Bronchial epithelial cell (primary cell): ENCODE results near the gene SOD3. TPM values are rescaled to one million over a fixed set of nuclear protein-coding genes. Genes with fewer than 3 reads are reported as not detected.

ENCODE experiments used
- DNase-seq: peaks from one replicate; pipeline ENCODE4 v3.0.0-alpha.2; 2010; ENCODE audit warnings: low read depth
- FAIRE-seq: peaks from 2 replicates; lab custom pipeline; 2011; peaks lifted over from hg19 to GRCh38; lab: Jason Lieb, UNC
- H3K27me3 ChIP-seq: 2 replicates; pipeline ENCODE4 v1.5.1; 2011; ENCODE audit warnings: low read length; ENCODE audit not compliant: control insufficient read depth, insufficient read depth
- H3K36me3 ChIP-seq: 2 replicates; pipeline ENCODE4 v1.5.1; 2011; ENCODE audit warnings: low read length; ENCODE audit not compliant: control insufficient read depth, insufficient read depth
- H3K4me3 ChIP-seq: 2 replicates; pipeline ENCODE4 v1.5.1; 2011; ENCODE audit warnings: mild to moderate bottlenecking, low read depth, low read length, control low read depth
- CTCF ChIP-seq: IDR thresholded peaks from 2 replicates; pipeline ENCODE4 v1.5.1; 2011; ENCODE audit warnings: mild to moderate bottlenecking, moderate library complexity, low read length, control low read depth, inconsistent platforms; ENCODE audit not compliant: insufficient read depth, severe bottlenecking
- total RNA-seq: library from RNA; depleted of rRNA; stranded (reverse); fragments of >200 nt; gene quantifications from 2 replicates; pipeline ENCODE4 v1.2.1, GENCODE V29; 2014

Gene SOD3
- total RNA-seq, 1 donor from 2014 or later: not detected

DNA sequence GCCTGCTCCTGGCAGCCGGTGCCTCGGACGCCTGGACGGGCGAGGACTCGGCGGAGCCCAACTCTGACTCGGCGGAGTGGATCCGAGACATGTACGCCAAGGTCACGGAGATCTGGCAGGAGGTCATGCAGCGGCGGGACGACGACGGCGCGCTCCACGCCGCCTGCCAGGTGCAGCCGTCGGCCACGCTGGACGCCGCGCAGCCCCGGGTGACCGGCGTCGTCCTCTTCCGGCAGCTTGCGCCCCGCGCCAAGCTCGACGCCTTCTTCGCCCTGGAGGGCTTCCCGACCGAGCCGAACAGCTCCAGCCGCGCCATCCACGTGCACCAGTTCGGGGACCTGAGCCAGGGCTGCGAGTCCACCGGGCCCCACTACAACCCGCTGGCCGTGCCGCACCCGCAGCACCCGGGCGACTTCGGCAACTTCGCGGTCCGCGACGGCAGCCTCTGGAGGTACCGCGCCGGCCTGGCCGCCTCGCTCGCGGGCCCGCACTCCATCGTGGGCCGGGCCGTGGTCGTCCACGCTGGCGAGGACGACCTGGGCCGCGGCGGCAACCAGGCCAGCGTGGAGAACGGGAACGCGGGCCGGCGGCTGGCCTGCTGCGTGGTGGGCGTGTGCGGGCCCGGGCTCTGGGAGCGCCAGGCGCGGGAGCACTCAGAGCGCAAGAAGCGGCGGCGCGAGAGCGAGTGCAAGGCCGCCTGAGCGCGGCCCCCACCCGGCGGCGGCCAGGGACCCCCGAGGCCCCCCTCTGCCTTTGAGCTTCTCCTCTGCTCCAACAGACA is 4.4 kb downstream of the SOD3 start:
- FAIRE-seq (no peak), DNase-seq (no peak)
- H3K36me3 ChIP-seq: no peaks in the 10 kb centered on the region
- no peak overlapping the region for H3K4me3 ChIP-seq
- peaks cover 7% of the 10 kb centered on the region for H3K27me3 ChIP-seq
- no peak for TF ChIP-seq CTCF

DNA sequence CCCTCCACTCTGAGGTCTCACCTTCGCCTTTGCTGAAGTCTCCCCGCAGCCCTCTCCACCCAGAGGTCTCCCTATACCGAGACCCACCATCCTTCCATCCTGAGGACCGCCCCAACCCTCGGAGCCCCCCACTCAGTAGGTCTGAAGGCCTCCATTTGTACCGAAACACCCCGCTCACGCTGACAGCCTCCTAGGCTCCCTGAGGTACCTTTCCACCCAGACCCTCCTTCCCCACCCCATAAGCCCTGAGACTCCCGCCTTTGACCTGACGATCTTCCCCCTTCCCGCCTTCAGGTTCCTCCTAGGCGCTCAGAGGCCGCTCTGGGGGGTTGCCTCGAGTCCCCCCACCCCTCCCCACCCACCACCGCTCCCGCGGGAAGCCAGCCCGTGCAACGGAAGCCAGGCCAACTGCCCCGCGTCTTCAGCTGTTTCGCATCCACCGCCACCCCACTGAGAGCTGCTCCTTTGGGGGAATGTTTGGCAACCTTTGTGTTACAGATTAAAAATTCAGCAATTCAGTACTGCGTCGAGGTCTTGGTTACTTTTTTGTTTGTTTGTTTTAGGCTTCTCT is 5.0 kb downstream of the SOD3 start:
- FAIRE-seq: no peak
- no peak overlapping the region for H3K4me3 ChIP-seq
- no peaks in the 10 kb centered on the region for H3K36me3 ChIP-seq
- DNase-seq: no peak
- no peak for TF ChIP-seq CTCF
- H3K27me3 ChIP-seq: peaks cover 7% of the 10 kb centered on the region

GRCh38 chr4:24801136-24801855 is 5.9 kb downstream of the SOD3 start:
- FAIRE-seq (no peak), DNase-seq (no peak)
- H3K4me3 ChIP-seq: no peak overlapping the region
- no peak for TF ChIP-seq CTCF
- no peaks in the 10 kb centered on the region for H3K36me3 ChIP-seq
- H3K27me3 ChIP-seq: peaks cover 2% of the 10 kb centered on the region

- Histone ChIP-seq H3K27me3 (no peaks in the 10 kb centered on the region), H3K36me3 (no peaks in the 10 kb centered on the region), H3K4me3 (no peak overlapping the region)
- FAIRE-seq: no peak
- DNase-seq: no peak
- TF ChIP-seq CTCF: no peak
Measured at GRCh38 chr4:24802648-24803047, 7.3 kb downstream of the SOD3 start.

DNA sequence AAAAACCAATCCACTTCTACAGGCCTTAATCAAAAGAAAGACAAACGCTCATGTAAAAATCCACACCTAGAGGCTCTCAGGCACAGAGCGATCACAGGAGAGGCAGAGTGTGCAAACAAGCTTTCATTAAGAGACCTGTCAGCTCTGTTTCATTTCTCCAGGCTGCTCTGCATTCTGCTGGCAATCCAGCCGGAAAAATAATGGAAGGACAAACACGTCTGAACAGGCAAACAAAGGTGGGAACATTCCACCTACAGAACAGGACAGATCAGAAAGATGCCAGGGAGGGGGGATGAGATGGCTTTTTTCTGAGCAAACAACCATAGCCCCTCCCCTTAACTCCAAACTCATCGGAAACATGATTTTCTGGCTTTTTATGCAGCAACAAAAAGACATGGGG is 9.7 kb downstream of the SOD3 start:
- peak; percentile 86 for FAIRE-seq
- Histone ChIP-seq H3K4me3 (no peak overlapping the region), H3K27me3 (no peaks in the 10 kb centered on the region), H3K36me3 (no peaks in the 10 kb centered on the region)
- no peak for TF ChIP-seq CTCF
- peak; percentile 74 for DNase-seq
